MM.1S (cell line): ENCODE measurements around the gene UBXN2A.

Experiments used
- DNase-seq: peaks from one replicate; pipeline ENCODE4 v3.0.0-alpha.2; 2015
- H2AFZ ChIP-seq: fragments of 300-600 bp; sonication (generic); 2 replicates; pipeline ENCODE4 v1.6.0; 2016; ENCODE audit warnings: antibody characterized with exemption, low read length
- H3F3A ChIP-seq: fragments of 300-600 bp; sonication (generic); 2 replicates; pipeline ENCODE4 v1.6.1; 2016; ENCODE audit warnings: mild to moderate bottlenecking, antibody characterized with exemption, low read length, moderate library complexity, mixed read lengths; ENCODE audit not compliant: insufficient read depth
- H3K27ac ChIP-seq: fragments of 300-600 bp; sonication (generic); 2 replicates; pipeline ENCODE4 v1.5.1; 2016; ENCODE audit warnings: mild to moderate bottlenecking, low read length
- H3K27me3 ChIP-seq: fragments of 300-600 bp; sonication (generic); replicated peaks from 2 replicates; pipeline ENCODE4 v1.6.0; 2016; ENCODE audit warnings: low read length; ENCODE audit not compliant: insufficient read depth
- H3K36me3 ChIP-seq: fragments of 300-600 bp; sonication (generic); replicated peaks from 2 replicates; pipeline ENCODE4 v1.6.1; 2016; ENCODE audit warnings: mild to moderate bottlenecking, low read length, mixed read lengths; ENCODE audit not compliant: insufficient read depth
- H3K4me1 ChIP-seq: fragments of 300-600 bp; sonication (generic); 2 replicates; pipeline ENCODE4 v1.6.1; 2016; ENCODE audit warnings: low read length, mixed read lengths
- H3K4me2 ChIP-seq: fragments of 300-600 bp; sonication (generic); 2 replicates; pipeline ENCODE4 v1.6.0; 2016; ENCODE audit warnings: low read depth, low read length
- H3K4me3 ChIP-seq: fragments of 300-600 bp; sonication (generic); 2 replicates; pipeline ENCODE4 v1.5.1; 2016; ENCODE audit warnings: low read length, mixed read lengths
- H3K79me2 ChIP-seq: fragments of 300-600 bp; sonication (generic); 2 replicates; pipeline ENCODE4 v1.6.1; 2016; ENCODE audit warnings: mixed run types, low read length, mixed read lengths
- H3K9ac ChIP-seq: fragments of 300-600 bp; sonication (generic); 2 replicates; pipeline ENCODE4 v1.6.1; 2016; ENCODE audit warnings: low read length, mixed read lengths
- H3K9me2 ChIP-seq: fragments of 300-600 bp; sonication (generic); replicated peaks from 2 replicates; pipeline ENCODE4 v1.6.1; 2016; ENCODE audit warnings: mild to moderate bottlenecking, low read length, mixed read lengths; ENCODE audit not compliant: insufficient read depth
- H3K9me3 ChIP-seq: fragments of 300-600 bp; sonication (generic); replicated peaks from 2 replicates; pipeline ENCODE4 v1.6.1; 2016; ENCODE audit warnings: mild to moderate bottlenecking, low read length, mixed read lengths; ENCODE audit not compliant: insufficient read depth
- H4K20me1 ChIP-seq: fragments of 300-600 bp; sonication (generic); 2 replicates; pipeline ENCODE4 v1.6.1; 2016; ENCODE audit warnings: mild to moderate bottlenecking, low read length, moderate library complexity, mixed read lengths; ENCODE audit not compliant: insufficient read depth
- EZH2 ChIP-seq: fragments of 300-600 bp; sonication (generic); optimal IDR thresholded peaks from 2 replicates; pipeline ENCODE3; 2017; ENCODE audit warnings: low read depth, mild to moderate bottlenecking, antibody characterized with exemption, low read length, mixed read lengths
- EZH2phosphoT487 ChIP-seq: fragments of 300-600 bp; sonication (generic); IDR thresholded peaks from 2 replicates; pipeline ENCODE4 v1.6.1; 2018; ENCODE audit warnings: antibody characterized with exemption, low read length
- TF ChIP-seq, protein P1 (sequence below): fragments of 300-600 bp; sonication (generic); IDR thresholded peaks from 2 replicates; pipeline ENCODE4 v1.5.1; 2016; ENCODE audit warnings: antibody characterized with exemption, low read length, mixed read lengths

UBXN2A gene

GRCh38 chr2:24015562-24016375 lies 75.5 kb downstream of the UBXN2A start:
- DNase-seq = no peak
- no peak overlapping the region for H2AFZ ChIP-seq

DNA sequence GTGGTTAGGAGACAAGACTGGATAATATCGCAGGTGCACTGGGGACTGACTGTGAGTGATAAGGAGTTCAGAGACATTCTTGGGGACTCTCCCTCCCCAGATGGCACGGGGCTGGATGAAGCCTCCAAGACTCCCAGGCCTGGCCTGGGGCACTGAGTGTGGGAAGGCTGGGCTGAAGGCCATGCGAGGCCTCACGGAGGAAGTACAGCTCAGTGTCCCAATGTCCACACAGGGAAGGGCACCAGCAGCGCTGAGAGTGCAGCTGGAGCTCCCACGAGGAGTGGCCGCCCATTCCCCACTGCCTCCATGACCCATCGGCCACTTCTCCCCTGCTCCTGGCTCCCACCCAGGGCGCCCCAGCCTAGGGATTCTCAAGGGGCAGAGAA lies 76.1 kb downstream of the UBXN2A start:
- Histone ChIP-seq H3K27me3 (no peaks in the 10 kb centered on the region), H3K9me2 (no peaks in the 10 kb centered on the region), H3K27ac (no peak overlapping the region), H3K4me3 (no peak overlapping the region), H3K79me2 (no peaks in the 10 kb centered on the region), H3K36me3 (no peaks in the 10 kb centered on the region), H3K4me1 (no peaks in the 10 kb centered on the region), H3F3A (no peaks in the 10 kb centered on the region), H4K20me1 (no peaks in the 10 kb centered on the region), H3K4me2 (no peak overlapping the region), H3K9ac (no peak overlapping the region), H3K9me3 (no peaks in the 10 kb centered on the region), H2AFZ (no peak overlapping the region)
- TF ChIP-seq EZH2 = no peak
- no peak for TF ChIP-seq EZH2phosphoT487
- TF ChIP-seq, protein P1, sequence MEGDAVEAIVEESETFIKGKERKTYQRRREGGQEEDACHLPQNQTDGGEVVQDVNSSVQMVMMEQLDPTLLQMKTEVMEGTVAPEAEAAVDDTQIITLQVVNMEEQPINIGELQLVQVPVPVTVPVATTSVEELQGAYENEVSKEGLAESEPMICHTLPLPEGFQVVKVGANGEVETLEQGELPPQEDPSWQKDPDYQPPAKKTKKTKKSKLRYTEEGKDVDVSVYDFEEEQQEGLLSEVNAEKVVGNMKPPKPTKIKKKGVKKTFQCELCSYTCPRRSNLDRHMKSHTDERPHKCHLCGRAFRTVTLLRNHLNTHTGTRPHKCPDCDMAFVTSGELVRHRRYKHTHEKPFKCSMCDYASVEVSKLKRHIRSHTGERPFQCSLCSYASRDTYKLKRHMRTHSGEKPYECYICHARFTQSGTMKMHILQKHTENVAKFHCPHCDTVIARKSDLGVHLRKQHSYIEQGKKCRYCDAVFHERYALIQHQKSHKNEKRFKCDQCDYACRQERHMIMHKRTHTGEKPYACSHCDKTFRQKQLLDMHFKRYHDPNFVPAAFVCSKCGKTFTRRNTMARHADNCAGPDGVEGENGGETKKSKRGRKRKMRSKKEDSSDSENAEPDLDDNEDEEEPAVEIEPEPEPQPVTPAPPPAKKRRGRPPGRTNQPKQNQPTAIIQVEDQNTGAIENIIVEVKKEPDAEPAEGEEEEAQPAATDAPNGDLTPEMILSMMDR = no peak
- DNase-seq = no peak

More at GRCh38 chr2:24015562-24016375, 75.5 kb downstream of the UBXN2A start:
- TF ChIP-seq EZH2 (no peak), EZH2phosphoT487 (no peak)
- TF ChIP-seq, protein P1 = no peak
- Histone ChIP-seq H3K9me3 (no peaks in the 10 kb centered on the region), H3K4me3 (no peak overlapping the region), H3K4me2 (no peak overlapping the region), H3K36me3 (no peaks in the 10 kb centered on the region), H3K79me2 (no peaks in the 10 kb centered on the region), H3K9ac (no peak overlapping the region), H3K9me2 (no peaks in the 10 kb centered on the region), H3K27ac (no peak overlapping the region), H4K20me1 (no peaks in the 10 kb centered on the region), H3K4me1 (no peaks in the 10 kb centered on the region), H3K27me3 (no peaks in the 10 kb centered on the region), H3F3A (no peaks in the 10 kb centered on the region)

DNA sequence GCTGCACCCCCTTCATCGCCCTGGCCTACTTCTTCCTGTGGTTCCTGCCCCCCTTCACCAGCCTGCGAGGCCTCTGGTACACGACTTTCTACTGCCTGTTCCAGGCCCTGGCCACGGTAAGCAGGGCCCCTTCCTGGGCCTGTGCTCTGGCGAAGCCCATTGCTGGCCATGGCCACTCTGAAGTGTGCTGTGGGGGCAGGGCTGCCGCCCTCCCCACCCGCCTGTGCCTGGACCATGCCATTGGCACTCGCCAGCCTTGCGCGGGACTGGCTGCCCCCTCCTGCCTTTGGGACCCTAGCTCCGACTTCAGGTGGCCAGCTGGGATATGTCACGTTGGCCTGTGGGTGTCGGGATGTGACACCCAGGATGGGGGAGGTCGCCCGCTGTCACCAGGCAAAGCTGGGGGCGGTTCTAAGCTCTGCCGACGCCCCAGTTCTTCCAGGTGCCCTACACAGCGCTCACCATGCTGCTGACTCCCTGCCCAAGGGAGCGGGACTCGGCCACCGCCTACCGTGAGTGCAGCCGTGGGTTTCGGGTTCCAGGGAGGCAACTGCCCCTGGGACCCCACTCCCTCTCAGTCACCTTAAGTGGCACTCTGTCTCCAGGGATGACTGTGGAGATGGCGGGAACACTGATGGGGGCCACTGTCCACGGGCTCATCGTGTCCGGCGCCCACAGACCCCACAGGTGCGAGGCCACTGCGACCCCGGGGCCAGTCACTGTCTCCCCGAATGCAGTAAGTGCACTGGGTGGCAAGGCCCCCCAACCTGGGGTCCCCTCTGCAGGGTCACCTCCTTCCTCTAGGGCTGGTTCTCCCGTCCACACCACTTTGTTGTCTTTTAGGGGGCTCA lies 76.8 kb downstream of the UBXN2A start:
- no peaks in the 10 kb centered on the region for H4K20me1 ChIP-seq
- DNase-seq = no peak

More for the DNA sequence above, 76.8 kb downstream of the UBXN2A start:
- no peaks in the 10 kb centered on the region for H3K9me3 ChIP-seq
- no peaks in the 10 kb centered on the region for H3F3A ChIP-seq
- no peak overlapping the region for H2AFZ ChIP-seq
- H3K27me3 ChIP-seq = no peaks in the 10 kb centered on the region
- no peaks in the 10 kb centered on the region for H3K36me3 ChIP-seq
- no peak overlapping the region for H3K4me3 ChIP-seq
- no peaks in the 10 kb centered on the region for H3K4me1 ChIP-seq
- no peaks in the 10 kb centered on the region for H3K9me2 ChIP-seq
- no peak overlapping the region for H3K9ac ChIP-seq
- TF ChIP-seq, protein P1 = no peak
- no peak for TF ChIP-seq EZH2
- TF ChIP-seq EZH2phosphoT487 = no peak
- H3K4me2 ChIP-seq = no peak overlapping the region
- H3K27ac ChIP-seq = no peak overlapping the region
- no peaks in the 10 kb centered on the region for H3K79me2 ChIP-seq
